Upper lobe of right lung (tissue), 1 donor: ENCODE data around the gene ZBTB18. TPM values are rescaled to one million over a fixed set of nuclear protein-coding genes. Genes with fewer than 3 reads are reported as not detected.

ENCODE experiments used
- ATAC-seq: fragments of 200-7000 bp; cut with Tn5 transposase; one replicate; pipeline ENCODE4 v1.9.1; 2020; ENCODE audit warnings: mild to moderate bottlenecking, moderate library complexity
- DNase-seq: peaks from one replicate; pipeline ENCODE4 v3.0.0-alpha.2; 2020
- H3K27ac ChIP-seq: fragments of 200-600 bp; one replicate; pipeline ENCODE4 v1.8.0; 2022
- H3K27me3 ChIP-seq: fragments of 200-600 bp; one replicate; pipeline ENCODE4 v1.8.0; 2022; ENCODE audit warnings: mild to moderate bottlenecking
- H3K36me3 ChIP-seq: fragments of 200-600 bp; one replicate; pipeline ENCODE4 v1.8.0; 2022
- H3K4me1 ChIP-seq: fragments of 200-600 bp; one replicate; pipeline ENCODE4 v1.8.0; 2022
- H3K4me3 ChIP-seq: fragments of 200-600 bp; one replicate; pipeline ENCODE4 v1.8.0; 2022; ENCODE audit warnings: mild to moderate bottlenecking
- H3K9me3 ChIP-seq: fragments of 200-600 bp; one replicate; pipeline ENCODE4 v1.8.0; 2022
- CTCF ChIP-seq: fragments of 200-600 bp; IDR thresholded peaks from one replicate; pipeline ENCODE4 v1.8.0; 2022; ENCODE audit warnings: antibody characterized with exemption
- intact Hi-C: fragments of 100-400 bp; cut with DNase I; formaldehyde crosslinking; loops from one replicate; pipeline ENCODE4 v1.11.0; 2022
- total RNA-seq: library from RNA; stranded (reverse); fragmentation: NEBNext Ultra II Directional; extraction: Animal tissue kit (Norgen Biotek cat#: 25700); gene quantifications from one replicate; pipeline ENCODE4 v1.2.1, GENCODE V29; 2021
- donor health status: DM: no; HTN: yes; CAD: no; lungs with severe emphysema.

Gene ZBTB18
- total RNA-seq, 1 donor from 2014 or later = 21.7 TPM

- intact Hi-C loops = no loop called here
- DNase-seq = no peak
These were observed 17.5 kb downstream of the ZBTB18 start for GRCh38 chr1:244068567-244068966.

GRCh38 chr1:244069326-244069898 is 18.3 kb downstream of the ZBTB18 start:
- Histone ChIP-seq H3K4me3 (no peak overlapping the region), H3K9me3 (no peaks in the 10 kb centered on the region), H3K27ac (no peak overlapping the region), H3K4me1 (peaks cover 9% of the 10 kb centered on the region), H3K27me3 (no peaks in the 10 kb centered on the region), H3K36me3 (no peaks in the 10 kb centered on the region)
- ATAC-seq (no peak), DNase-seq (no peak)
- no peak for TF ChIP-seq CTCF
- intact Hi-C loops = no loop called here

More at GRCh38 chr1:244068567-244068966, 17.5 kb downstream of the ZBTB18 start:
- H3K4me3 ChIP-seq = no peak overlapping the region
- TF ChIP-seq CTCF = no peak
- no peak overlapping the region for H3K27ac ChIP-seq
- no peaks in the 10 kb centered on the region for H3K36me3 ChIP-seq
- ATAC-seq = peak; percentile 42
- H3K4me1 ChIP-seq = peaks cover 9% of the 10 kb centered on the region
- H3K9me3 ChIP-seq = no peaks in the 10 kb centered on the region
- no peaks in the 10 kb centered on the region for H3K27me3 ChIP-seq

- no peak for TF ChIP-seq CTCF
These were observed 23.6 kb downstream of the ZBTB18 start for GRCh38 chr1:244074559-244075171.

GRCh38 chr1:244075247-244075722 is 24.2 kb downstream of the ZBTB18 start:
- H3K9me3 ChIP-seq = no peaks in the 10 kb centered on the region
- H3K27me3 ChIP-seq = no peaks in the 10 kb centered on the region
- intact Hi-C loops = no loop called here
- no peaks in the 10 kb centered on the region for H3K36me3 ChIP-seq
- ATAC-seq (peak; percentile 68), DNase-seq (no peak)
- no peak for TF ChIP-seq CTCF
- H3K4me3 ChIP-seq = no peak overlapping the region
- H3K4me1 ChIP-seq = no peaks in the 10 kb centered on the region
- H3K27ac ChIP-seq = no peak overlapping the region

More at GRCh38 chr1:244074559-244075171, 23.6 kb downstream of the ZBTB18 start:
- Histone ChIP-seq H3K4me1 (no peaks in the 10 kb centered on the region), H3K36me3 (no peaks in the 10 kb centered on the region), H3K27ac (no peak overlapping the region), H3K9me3 (no peaks in the 10 kb centered on the region), H3K4me3 (no peak overlapping the region), H3K27me3 (no peaks in the 10 kb centered on the region)
- ATAC-seq (peak; percentile 53), DNase-seq (no peak)
- intact Hi-C loops = no loop called here

GRCh38 chr1:244076740-244077139 is 25.7 kb downstream of the ZBTB18 start:
- Histone ChIP-seq H3K4me1 (no peaks in the 10 kb centered on the region), H3K27me3 (no peaks in the 10 kb centered on the region), H3K27ac (no peak overlapping the region), H3K9me3 (no peaks in the 10 kb centered on the region), H3K4me3 (no peak overlapping the region), H3K36me3 (no peaks in the 10 kb centered on the region)
- ATAC-seq (no peak), DNase-seq (no peak)
- intact Hi-C loops = no loop called here
- no peak for TF ChIP-seq CTCF
